HG02970 (cell line): ENCODE measurements around the gene HRH2.

Experiments used
- ATAC-seq: cut with Tn5 transposase; IDR thresholded peaks from one replicate; pipeline ENCODE4 v1.9.1; 2021; ENCODE audit warnings: mild to moderate bottlenecking, moderate library complexity, moderate number of reproducible peaks; ENCODE audit not compliant: unreplicated experiment, low FRiP score

HRH2 gene

DNA sequence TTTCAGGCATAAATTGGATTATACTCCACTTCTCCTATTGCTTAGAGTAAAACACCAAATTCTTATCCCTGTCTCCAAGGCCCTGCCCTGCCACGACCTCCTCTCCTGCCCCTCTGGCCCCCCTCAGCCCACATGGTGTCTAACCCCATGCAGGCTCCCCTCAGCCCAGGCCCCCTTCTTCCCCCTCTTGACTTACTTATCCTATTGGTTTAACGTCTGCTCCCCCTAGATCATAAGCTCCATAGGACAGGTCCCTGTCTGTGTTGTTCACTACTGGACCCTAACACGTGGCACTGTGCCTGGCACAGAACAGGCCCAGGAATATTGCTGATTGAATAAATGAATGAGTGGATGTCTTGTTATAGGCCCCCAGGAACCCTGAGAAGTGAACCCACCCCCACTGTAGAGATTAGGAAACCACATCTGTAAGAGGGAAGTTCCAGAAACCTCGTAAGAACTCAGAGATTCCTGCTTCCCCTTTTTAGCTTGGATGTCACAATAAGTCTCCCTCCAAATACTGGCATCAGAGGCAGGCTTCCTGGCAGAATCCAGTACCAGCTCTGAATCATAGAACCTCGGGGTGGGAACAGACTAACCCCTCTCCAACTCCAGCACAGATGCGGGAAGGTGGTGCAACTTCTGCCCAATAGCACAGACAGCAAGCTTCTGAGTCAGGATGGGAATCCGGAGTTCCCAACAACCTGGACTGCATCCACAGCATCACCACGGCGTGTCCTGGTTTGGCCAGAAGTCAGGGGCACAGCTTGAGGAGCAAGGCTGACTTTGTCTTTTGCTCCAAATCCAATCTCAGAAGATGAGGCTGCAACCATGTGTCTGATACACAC lies 31.5 kb downstream of the HRH2 start:
- ATAC-seq, result no peak

DNA sequence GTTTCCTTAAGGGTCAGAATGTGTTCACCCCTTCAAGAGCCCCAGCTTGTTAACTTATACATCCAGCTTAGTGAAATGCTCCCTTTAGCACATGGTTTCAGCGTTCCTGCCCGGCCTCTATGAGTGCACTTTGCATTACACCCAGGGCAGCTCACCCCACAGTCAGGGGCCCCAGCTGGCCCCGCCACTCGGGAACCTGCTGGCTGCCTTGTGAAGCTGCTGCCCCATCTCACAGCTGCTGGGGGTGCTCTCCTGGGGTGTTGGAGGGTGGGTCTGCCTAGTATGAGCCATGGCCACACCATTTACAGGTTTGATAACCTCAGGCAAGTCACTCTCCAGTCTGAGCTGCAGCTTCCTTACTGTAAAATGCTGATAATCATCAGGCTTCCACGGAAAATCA lies 32.2 kb downstream of the HRH2 start:
- no peak for ATAC-seq

DNA sequence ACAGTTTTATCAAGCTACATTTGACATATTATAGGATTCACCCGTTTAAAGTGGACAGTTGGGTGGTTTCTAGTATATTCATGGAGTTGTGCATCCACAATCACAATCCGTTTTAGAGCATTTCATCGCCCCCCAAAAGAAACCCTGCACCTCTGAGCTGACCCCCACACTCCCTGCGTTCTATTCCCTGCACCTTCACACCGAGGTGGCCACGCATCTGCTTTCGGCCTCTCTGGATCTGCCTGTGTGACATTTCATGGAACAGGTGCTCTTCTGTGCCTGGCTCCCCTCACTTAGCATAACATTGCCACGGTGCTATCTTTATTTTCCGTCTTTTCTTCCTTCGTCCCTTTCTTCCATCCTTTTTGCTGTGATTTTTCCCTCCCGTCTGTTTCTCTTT lies 32.7 kb downstream of the HRH2 start:
- no peak for ATAC-seq

DNA sequence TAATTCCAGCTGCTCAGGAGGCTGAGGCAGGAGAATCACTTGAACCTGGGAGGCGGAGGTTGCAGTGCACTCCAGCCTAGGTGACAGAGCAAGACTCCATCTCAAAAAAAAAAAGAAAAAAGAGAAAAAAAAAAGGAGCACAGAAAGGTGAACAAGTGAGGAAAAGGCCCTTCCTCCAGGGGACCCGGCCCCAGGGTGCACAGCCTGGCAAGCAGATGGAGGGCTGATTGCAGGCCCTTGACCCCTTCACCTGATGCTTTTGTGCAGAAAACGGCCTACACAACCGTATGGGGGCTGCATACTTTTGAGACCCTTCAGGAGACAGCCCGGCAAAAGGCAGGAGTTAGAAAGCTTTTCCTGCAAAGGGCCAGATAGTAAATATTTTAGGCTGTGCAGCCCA lies 33.9 kb downstream of the HRH2 start:
- no peak for ATAC-seq

DNA sequence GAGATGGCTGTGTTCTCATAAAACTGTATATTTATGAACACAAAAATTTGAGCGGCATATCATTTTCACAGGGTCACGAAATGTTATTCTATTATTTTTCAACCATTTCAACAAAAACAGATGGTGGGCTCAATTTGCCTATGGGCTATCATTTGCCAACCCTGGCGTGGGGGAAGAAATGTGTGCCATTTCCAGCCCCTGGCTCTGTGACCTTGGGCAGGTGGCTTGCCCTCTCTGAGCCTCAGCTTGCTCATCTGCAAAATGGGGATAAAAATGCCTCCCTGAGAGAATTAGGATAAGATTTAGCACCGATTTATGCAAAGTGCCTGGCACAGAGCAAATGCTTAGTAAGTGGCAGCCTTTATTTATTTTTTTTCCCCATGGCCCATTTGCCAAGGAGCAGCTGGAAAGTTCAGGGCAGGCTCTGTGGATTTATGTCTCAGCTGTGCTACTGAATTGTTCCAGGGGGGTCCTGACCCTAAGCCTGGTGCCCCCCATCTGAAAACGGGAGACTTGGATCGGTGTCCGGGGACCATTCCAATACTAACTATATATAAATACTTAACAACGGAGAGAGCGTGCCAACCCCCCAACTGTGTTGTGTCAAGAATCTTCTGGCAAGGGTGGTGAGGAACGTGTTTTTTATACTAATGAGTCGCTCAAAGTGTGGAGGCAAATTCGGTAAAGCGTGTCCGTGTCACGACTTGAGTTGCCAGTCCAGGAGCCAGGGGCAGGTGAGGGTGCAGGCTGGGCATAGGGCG lies 34.5 kb downstream of the HRH2 start:
- no peak for ATAC-seq

DNA sequence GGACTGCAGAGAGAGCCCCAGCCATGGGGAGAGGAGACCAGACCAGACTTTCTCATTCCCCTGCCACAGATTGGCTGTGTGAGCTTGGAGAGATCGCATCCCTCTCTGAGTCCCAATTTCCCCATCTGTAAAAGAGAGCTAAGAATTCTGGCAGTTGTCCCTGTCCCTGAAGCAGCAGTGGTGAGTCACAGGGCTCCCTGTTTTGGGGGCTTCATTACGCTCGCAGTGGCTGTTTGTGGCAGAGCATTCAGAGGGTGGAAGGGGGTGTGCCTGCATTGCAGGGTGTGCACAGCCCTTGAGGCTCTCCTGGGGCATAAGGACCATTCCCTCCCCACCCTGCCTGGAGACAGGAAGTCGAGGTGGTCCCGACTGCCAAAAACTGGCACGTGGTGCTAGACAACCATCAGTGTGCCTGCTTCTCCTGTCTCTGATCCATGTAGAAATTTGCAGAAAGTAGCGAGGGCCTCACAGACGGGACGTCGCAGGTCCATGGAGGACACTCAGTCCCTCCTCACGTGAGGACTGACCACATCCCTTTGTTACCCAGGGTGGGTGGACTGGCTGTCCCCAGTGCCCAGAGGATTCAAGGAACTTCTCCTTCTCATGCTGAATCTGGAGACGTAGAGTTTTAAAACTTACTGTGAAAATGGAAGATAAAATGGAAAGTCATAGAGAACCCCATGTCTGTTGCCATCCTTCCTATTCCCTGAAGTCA lies 35.3 kb downstream of the HRH2 start:
- ATAC-seq, result no peak

DNA sequence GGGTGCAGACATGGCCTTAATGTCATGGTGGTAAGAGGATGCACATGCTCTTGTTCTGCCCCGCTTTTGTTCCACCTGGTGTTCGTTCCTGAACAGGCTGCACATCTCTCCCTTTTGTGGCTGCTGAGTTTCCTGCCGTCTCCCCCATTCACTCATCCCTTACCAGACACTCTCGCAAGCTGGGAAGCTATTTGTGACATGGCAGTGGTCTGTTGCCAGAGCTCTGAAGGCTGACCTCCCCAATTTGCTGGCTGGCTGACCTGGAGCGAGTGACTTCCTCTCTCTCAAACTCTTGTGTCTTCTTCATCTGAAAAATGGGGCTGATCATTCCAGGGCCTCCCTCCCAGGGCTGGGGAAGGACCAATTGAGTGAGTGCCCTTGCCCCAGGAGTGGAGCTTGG lies 35.9 kb downstream of the HRH2 start:
- no peak for ATAC-seq

DNA sequence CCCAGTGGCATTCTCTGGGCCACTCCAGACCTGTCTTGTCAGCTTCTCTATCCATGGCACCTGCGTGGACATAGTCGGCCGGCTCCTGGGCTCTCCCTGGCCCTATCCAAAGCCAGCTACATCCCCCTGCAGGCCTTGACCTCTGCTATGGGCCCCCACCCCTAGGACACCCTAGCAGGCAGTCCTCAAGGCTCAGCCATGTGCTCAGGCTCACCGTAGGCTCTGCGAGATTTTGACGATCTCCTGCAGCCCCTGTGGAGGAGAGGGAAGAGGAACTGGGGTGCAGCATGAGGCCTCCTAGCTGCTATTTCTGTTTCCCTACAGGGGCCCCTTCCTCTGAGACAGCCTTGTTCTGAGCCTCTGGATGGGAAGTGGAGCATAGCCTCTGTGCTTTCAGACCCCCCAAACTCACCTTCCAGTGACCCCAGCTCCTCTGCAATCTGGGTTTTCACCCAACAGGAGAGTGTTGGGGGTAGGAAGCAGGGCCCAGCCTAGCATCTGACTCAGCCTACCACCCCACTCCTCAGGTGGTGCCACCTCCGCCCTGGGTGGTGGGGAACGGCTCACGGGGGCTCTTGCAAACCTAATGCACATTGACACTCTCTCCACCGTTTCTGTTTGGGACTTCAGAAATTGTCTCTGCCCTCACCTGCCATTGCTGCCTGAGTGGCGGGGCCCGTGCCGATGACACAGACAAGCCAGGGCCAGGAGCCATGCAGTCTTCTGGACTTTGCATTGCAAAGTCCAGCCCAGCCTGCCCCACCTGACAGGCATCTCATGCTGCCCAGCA lies 36.7 kb downstream of the HRH2 start:
- ATAC-seq, result no peak

DNA sequence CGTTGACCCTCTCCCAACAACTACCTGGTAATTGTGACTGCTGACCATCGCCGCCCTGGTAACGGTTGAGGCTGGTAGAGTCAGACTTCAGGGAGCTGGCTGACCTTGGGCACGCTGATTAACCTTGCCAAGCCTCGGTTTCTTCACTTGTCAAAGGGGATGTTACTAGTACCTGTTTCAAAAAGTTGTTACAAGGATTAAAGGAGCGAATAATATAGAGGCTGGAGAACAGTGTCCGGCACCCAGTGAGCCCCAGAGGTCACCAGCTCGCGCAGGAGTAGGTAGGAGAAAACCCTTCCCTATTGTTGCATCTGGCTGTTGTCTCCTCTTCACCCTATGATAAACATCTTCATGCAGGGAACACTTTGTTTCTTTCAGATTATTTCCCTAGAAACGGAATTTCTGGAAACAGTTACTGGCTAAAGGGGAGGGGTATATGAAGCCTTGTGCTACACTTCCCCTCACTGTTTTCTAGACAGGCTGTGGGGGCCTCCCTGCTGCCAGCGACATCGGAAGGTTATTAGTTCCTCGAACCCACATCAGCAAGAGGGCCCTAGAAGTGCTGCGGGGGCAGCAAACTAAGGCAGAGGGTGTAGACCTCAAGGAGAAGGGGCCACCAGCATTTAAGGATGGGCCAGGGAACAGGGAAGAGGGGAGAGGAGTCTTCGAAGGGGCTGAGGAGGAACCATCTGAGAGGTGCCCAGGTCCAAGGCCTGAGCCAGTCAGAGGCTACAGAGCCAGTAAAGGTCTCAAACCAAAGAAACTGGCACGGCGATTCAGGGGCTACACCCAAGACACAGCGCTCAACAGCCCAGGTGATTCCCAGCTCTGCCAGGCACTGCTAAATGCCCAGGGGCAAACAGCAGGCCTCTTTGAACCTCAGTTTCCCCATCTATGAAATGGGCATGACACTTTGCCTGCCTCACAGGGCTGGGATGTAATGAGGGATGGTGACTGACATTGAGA lies 37.6 kb downstream of the HRH2 start:
- no peak for ATAC-seq

DNA sequence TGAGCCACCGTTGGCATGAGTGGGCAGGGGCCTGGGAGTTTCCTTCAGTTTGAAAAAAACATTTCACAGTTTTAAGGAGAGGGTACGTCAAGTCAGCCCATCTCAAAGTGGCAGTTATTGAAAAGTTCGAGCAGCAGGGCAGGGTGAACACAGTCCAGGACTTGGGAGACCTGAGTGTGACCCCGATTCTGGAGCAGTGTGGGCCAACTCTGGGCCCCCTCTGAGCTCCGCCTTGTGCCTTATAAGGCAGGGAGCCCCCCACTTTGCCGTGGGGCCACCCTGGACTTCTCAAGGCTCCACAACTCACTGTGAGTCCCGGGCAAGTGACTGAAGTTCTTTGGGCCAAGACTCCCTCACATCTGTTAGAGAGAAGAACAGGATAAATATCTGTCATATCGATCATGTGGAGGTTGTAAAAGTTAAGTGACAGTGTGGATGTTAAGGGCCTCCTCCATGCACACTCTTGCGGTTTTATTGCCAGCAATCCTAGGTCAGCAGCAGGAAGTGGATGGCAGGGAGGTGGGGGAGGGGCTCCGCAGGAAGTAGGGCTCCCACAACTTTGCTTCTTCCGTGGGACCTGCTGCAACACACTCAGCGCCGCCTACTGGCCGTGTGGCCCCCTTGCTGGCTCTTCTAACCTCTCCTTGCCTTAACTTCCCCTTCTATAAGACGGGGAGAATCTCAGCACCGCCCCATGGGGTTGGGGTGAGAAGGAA lies 38.4 kb downstream of the HRH2 start:
- ATAC-seq, result no peak

DNA sequence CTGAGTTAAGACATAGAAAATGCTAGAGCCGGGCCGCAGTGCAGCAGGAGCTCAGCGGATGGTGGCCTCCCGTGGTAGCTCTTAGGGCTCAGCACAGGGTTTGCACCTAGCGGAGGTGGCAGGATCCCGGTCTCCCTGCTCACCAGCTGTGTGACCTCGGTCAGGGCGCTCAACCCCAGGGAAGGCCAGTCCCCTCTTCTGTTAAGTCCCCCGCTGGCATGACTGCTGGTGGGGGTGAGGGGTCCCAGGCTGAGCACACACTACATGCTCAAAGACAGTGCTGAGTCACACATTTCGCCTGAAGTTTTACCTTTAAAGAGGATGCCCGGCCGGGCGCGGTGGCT lies 39.0 kb downstream of the HRH2 start:
- no peak for ATAC-seq

DNA sequence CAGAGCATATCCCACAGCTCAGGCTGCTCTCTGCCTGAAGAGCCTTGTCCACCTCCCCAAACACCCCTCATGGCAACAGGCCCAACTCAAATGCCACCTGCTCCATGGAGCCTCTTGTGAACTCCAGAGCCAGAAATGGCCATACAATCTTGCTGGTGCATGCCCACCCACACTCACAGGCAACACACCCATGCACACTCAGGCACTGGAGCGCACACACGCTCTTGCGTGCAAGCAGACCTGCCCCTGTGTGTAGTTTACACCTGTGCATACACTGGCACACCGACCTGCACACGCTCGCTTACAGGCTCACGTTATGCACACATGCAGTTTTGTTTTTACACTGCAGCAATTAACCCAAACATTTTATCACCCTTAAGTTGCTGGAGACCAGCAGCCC lies 40.0 kb downstream of the HRH2 start:
- ATAC-seq, result no peak

DNA sequence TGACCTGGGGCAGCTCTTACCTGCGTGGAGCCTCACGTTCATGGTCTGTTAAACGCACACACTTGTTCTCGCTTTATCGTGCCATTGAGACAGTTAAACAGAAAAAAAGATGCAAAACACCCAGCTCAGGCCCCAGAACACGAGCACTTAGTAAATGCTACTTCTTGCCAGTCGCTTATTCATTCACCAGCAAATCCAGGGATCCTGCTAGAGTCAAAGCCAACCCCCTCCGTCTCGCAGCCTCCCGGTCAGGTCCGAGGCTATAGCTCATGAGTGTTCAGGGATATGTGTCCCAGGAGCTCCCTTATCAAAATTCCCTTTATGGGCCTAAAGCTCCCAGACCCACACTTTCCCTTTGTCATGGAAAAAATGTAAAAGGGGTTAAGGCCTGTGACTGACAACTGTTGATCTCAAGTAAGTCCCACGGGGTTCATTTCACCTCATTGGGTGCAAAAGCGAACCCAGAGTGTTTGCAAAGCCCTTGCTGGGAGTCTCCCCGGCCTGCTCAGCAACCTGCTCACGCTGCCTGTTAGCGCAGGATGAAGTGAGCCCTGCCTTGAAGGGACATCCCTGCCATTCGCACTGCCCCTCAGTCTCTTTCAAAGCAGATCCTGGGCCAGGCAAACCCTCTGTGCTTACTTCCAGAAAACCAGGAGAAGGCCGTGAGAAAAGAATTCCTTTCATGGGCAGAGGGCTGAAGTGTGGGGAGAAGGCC lies 40.7 kb downstream of the HRH2 start:
- ATAC-seq, result no peak

DNA sequence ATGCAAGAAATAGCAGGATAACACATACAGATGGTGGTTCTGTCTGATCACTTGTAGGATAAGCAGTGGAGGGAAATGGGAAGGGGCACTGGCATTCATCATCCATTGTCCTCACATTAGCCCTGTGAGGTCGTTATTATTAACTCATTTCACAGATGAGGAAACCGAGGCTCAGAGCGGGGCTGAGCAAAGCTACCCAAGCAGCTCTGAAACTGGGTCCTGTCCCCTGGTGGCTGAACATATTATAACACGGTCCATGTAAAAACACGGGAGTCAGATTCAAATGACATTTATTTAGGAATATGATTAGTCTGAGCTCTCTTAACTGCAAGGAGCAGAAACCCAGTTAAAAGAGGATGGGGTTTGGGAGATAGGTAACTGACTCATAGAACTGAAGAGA lies 43.1 kb downstream of the HRH2 start:
- no peak for ATAC-seq

DNA sequence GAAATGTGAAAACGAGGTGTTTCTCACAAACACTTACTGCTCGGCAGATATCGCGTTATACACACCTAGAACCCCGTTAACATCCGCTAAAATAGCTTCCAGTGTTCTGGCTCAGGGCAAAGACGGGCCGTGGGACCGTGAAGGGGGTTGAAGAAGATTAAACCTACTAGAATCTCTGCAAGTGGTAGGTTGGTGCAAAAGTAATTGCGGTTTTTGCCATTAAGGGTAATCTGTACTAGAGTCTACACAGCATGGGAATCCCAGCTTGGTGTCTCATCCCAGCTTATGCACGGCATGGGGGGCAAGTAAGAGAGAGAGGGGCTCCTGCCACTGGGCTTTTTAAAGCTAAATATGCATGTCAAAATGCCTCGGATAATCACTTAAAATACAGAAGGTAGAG lies 43.9 kb downstream of the HRH2 start:
- no peak for ATAC-seq

DNA sequence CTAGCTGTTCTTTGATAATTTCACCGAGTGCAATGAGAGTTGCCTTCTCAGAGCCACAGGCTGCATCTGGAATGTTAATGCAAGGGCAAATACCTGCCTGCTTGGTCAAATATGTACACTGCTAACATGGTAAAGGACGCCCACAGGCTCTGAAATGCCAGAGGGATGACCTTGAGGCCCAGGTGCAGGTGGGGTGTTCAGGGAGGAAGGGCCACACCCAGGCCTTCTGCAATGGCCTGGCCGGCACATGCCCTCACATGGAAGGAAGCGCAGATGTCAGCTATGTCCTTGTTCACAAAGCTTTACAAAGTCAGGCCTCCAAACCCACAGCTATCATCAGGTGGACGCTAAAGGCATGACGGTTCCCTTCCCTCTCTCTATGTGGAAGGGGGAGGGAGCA lies 48.6 kb downstream of the HRH2 start:
- ATAC-seq, result no peak

DNA sequence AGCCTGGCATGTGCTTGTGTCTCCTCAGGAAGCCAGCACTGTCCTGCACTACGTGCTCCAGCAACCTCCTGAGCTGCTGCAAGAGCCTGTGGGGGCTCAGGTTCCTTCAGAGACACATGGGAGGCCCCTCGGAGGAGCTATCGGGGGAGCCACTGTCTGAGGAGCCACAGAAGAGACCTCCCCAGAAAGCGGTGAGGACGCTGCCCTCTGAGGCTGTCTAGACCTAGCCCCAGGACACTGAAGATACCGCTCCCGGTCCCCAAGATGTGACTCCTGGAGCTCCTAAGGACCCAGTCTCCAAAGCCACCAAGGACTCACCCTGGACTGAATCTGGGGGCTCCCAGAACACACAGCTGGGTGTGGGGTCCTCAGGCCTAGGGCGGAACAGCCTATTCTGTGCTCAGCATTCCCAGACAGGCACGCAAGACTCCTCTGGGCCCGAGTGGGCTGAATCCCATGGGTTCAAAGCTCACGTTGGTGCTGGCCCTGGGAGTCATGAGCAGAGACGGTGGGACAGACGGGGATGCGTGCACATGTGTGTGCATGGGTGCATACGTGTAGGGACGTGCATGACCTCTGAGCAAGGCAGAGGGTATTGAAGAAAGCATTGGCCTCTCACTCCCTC lies 50.0 kb downstream of the HRH2 start:
- ATAC-seq, result no peak

DNA sequence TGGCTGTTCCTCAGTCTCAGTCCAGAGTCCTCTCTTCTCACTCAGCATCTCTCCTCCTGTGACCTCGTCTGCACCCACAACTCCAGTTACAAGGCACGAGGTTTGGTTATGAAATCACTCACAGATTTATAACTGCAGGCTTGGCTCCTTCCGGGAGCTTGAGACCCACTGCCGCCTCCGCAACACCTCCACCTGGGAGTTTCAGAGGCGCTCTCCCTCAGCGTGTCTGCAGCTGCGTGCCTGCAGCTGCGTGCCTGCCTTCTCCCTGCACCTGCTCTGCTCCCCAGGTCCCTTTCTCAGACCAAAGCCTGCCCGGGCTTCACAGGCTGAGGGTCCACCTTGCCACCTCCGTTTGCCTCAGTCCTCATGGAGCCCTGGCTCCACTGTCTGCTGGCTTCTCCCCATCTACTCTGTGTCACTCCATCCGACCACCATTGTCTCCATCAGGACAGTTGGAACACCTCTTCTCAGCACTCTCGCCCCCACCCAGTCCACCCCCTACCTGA lies 51.5 kb downstream of the HRH2 start:
- ATAC-seq, result no peak
